Measurements from ENCODE around the gene GPR156. TPM values are rescaled to one million over a fixed set of nuclear protein-coding genes. Genes with fewer than 3 reads are reported as not detected.
A peak's percentile ranks its signal among the peaks of the same experiment; 100 is the strongest.

GPR156 gene
- total RNA-seq (2021; ENCODE audit: unreplicated experiment) = 0.15 TPM
- polyA plus RNA-seq (2012) = 0.09 TPM in 1 of 2 replicates, not detected in the other
- percentile 22 among the genes with signal in this experiment for Bru-seq, nascent RNA
- percentile 30 among the genes with signal in this experiment for BruChase-seq, experiment 1, labeled RNA remaining after a 6-hour chase
- percentile 29 among the genes with signal in this experiment for BruChase-seq, experiment 2, labeled RNA remaining after a 2-hour chase
- long read RNA-seq = 0 reads

DNA sequence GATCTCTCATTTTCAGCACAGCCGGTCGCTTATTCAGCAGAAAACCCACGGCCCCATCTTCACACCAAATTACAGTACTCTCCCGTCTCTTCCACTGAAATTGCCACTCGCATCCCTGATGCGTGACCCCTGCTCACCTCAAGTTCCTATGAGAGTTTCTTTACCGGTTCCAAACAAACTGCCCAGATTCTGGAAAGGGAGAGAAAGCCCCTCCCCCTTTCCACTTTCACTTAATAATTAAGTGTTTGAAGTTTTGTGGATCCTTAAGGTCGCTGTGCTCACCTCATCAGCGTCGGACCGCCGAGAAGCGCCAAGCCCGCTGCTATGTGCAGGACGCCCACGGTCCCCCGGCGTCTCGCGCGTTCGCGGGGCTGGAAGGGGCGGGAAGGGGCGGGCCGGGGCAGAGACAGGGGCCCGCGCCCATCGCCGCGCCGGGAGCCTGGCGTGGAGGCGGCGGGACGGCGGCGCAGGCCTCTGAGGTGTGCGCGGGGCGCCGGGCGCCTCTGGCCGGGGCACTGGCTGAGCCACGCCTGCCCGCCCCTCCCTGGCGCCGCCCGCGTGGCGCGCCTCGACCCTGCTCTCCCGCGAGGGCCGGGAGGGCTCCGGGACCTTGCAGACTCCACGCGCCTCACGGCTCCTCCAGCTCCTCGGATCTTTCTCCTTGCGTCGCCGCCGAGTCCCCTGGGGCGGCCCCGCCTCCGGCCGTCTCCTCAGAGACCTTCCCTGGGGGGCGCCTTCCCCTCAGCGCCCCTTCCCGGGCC is at the start of gene GPR156:
GPR156 (minus strand) TSS at position 476 of the 761 bp plus-strand sequence. CDS start 41,124 bp downstream, outside the sequence.
- no peak within 1 kb of the TSS for H3K4me3 ChIP-seq (replicated peaks in 1 of 2; ENCODE audit: low read depth in 1 of 2, low read length in 2 of 2)
- H3K9me3 ChIP-seq (ENCODE audit: control insufficient read depth in 1 of 2, insufficient read depth in 1 of 2, low read depth in 1 of 2, low read length in 2 of 2) = no peaks in the 10 kb centered on the region
- H3K36me3 ChIP-seq (ENCODE audit: control insufficient read depth in 1 of 2, insufficient read depth in 2 of 2, low read length in 2 of 2) = no peaks in the 10 kb centered on the region
- RAD21 ChIA-PET (ENCODE audit: low non-redundant PET in 1 of 2, low total read pairs in 2 of 2, uncharacterized antibody in 2 of 2, unreplicated experiment in 2 of 2) = no interaction called here
- no peak within 1 kb of the TSS for H2AFZ ChIP-seq (ENCODE audit: low read depth, low read length, poor library complexity, severe bottlenecking)
- DNase-seq (ENCODE audit: low read depth, low spot score) = no peak
- CTCF ChIA-PET = no interaction called here
- H3K9me2 ChIP-seq (ENCODE audit: insufficient read depth) = no peaks in the 10 kb centered on the region
- H3K27me3 ChIP-seq (ENCODE audit: insufficient read depth, low read length) = no peaks in the 10 kb centered on the region
- POLR2A ChIA-PET = no interaction called here
- no peak within 1 kb of the TSS for H3K9ac ChIP-seq (ENCODE audit: low read length)
- H3K4me2 ChIP-seq (ENCODE audit: low read length) = no peak within 1 kb of the TSS
- TF ChIP-seq CTCF (IDR thresholded peaks at IDR 0.05 in 2 of 3, conservative IDR thresholded peaks at IDR 0.05 in 1 of 3; ENCODE audit: borderline replicate concordance in 1 of 3, insufficient read depth in 1 of 3, low read depth in 2 of 3, low read length in 2 of 3) = no peak
- no peak for TF ChIP-seq CBX3 (IDR thresholded peaks at IDR 0.05; ENCODE audit: low read depth)
- TF ChIP-seq EZH2 (IDR thresholded peaks at IDR 0.05) = no peak
- no peak for TF ChIP-seq MAX (IDR thresholded peaks at IDR 0.05)
- no peak for TF ChIP-seq YY1 (IDR thresholded peaks at IDR 0.05; ENCODE audit: extremely low read depth, insufficient replicate concordance, low read depth, low read length)
- TF ChIP-seq ATF3 (IDR thresholded peaks at IDR 0.05) = no peak
- no peak for TF ChIP-seq RAD21 (IDR thresholded peaks at IDR 0.05; ENCODE audit: low read depth)
- TF ChIP-seq EZH2phosphoT487 (IDR thresholded peaks at IDR 0.05; ENCODE audit: borderline replicate concordance) = no peak
- no peak for TF ChIP-seq EGR1 (IDR thresholded peaks at IDR 0.05; ENCODE audit: low read depth)
- no peak for TF ChIP-seq ZBTB33 (IDR thresholded peaks at IDR 0.05; ENCODE audit: extremely low read depth, insufficient replicate concordance, low read length)
- TF ChIP-seq FOSL1 (IDR thresholded peaks at IDR 0.05; ENCODE audit: low read depth) = no peak
- TF ChIP-seq SP1 (IDR thresholded peaks at IDR 0.05; ENCODE audit: low read depth) = no peak
- no peak for TF ChIP-seq REST (IDR thresholded peaks at IDR 0.05; ENCODE audit: low read depth)
- TF ChIP-seq JUND (IDR thresholded peaks at IDR 0.05) = no peak
- no peak for TF ChIP-seq POLR2AphosphoS5 (IDR thresholded peaks at IDR 0.05; ENCODE audit: low read depth, low read length)
- no peak for TF ChIP-seq CEBPB (IDR thresholded peaks at IDR 0.05; ENCODE audit: low read depth)
- no peaks in the 10 kb centered on the region for H3K4me1 ChIP-seq (ENCODE audit: control insufficient read depth in 1 of 2, insufficient read depth in 2 of 2, low read length in 2 of 2)
- intact Hi-C loops (cut with micrococcal nuclease) = no loop called here
- H4K20me1 ChIP-seq (ENCODE audit: insufficient read depth) = no peaks in the 10 kb centered on the region
- H3K79me2 ChIP-seq (ENCODE audit: insufficient read depth, low read length) = no peaks in the 10 kb centered on the region
- no peak within 1 kb of the TSS for H3K27ac ChIP-seq (ENCODE audit: low read depth, low read length)
- ATAC-seq = no peak
- no TSS peak for BruUV-seq (replicated peaks)
